ENCODE measurements around the gene TMOD2. TPM values are rescaled to one million over a fixed set of nuclear protein-coding genes. Genes with fewer than 3 reads are reported as not detected.
"Not testable (repeated sequence)": the region's sequence is repeated elsewhere in the genome, so short reads cannot be mapped to it uniquely, and the experiment has no call there.

TMOD2 gene
- total RNA-seq, 2 donors from 2014 or later, result 2.4 to 7.2 TPM

GRCh38 chr15:51782357-51782896, 31.0 kb downstream of the TMOD2 start:
- TF ChIP-seq CTCF (IDR thresholded peaks at IDR 0.05), result no peak
- no peak overlapping the region for H3K27ac ChIP-seq
- intact Hi-C loops (cut with DNase I), result no loop called here
- no peaks in the 10 kb centered on the region for H3K27me3 ChIP-seq
- no peaks in the 10 kb centered on the region for H3K4me1 ChIP-seq
- DNase-seq, result no peak
- H3K9ac ChIP-seq (ENCODE audit: low read depth in 2 of 2, low read length in 2 of 2), result no peak overlapping the region
- H3K9me3 ChIP-seq, result no peaks in the 10 kb centered on the region
- H3K36me3 ChIP-seq, result no peaks in the 10 kb centered on the region
- no peak overlapping the region for H3K4me3 ChIP-seq

- Histone ChIP-seq H3K27ac (no peak overlapping the region), H3K4me3 (no peak overlapping the region), H3K9ac (ENCODE audit: low read depth in 2 of 2, low read length in 2 of 2) (no peak overlapping the region), H3K36me3 (no peaks in the 10 kb centered on the region), H3K4me1 (no peaks in the 10 kb centered on the region), H3K9me3 (no peaks in the 10 kb centered on the region), H3K27me3 (no peaks in the 10 kb centered on the region)
- TF ChIP-seq CTCF (IDR thresholded peaks at IDR 0.05), result no peak
- DNase-seq, result no peak
- intact Hi-C loops (cut with DNase I), result no loop called here
Measured at GRCh38 chr15:51783967-51784366, 32.6 kb downstream of the TMOD2 start.

GRCh38 chr15:51787130-51787529, 35.7 kb downstream of the TMOD2 start:
- H3K36me3 ChIP-seq; H3K4me3 ChIP-seq; H3K4me1 ChIP-seq; H3K9me3 ChIP-seq; H3K9ac ChIP-seq (ENCODE audit: low read depth in 2 of 2, low read length in 2 of 2); H3K27me3 ChIP-seq; DNase-seq; intact Hi-C loops (cut with DNase I); H3K27ac ChIP-seq: not testable (repeated sequence)

GRCh38 chr15:51792474-51792873, 41.1 kb downstream of the TMOD2 start:
- H3K27ac ChIP-seq; intact Hi-C loops (cut with DNase I); H3K4me3 ChIP-seq; H3K27me3 ChIP-seq; H3K4me1 ChIP-seq; H3K9ac ChIP-seq (ENCODE audit: low read depth in 2 of 2, low read length in 2 of 2); H3K9me3 ChIP-seq; H3K36me3 ChIP-seq; DNase-seq: not testable (repeated sequence)

DNA sequence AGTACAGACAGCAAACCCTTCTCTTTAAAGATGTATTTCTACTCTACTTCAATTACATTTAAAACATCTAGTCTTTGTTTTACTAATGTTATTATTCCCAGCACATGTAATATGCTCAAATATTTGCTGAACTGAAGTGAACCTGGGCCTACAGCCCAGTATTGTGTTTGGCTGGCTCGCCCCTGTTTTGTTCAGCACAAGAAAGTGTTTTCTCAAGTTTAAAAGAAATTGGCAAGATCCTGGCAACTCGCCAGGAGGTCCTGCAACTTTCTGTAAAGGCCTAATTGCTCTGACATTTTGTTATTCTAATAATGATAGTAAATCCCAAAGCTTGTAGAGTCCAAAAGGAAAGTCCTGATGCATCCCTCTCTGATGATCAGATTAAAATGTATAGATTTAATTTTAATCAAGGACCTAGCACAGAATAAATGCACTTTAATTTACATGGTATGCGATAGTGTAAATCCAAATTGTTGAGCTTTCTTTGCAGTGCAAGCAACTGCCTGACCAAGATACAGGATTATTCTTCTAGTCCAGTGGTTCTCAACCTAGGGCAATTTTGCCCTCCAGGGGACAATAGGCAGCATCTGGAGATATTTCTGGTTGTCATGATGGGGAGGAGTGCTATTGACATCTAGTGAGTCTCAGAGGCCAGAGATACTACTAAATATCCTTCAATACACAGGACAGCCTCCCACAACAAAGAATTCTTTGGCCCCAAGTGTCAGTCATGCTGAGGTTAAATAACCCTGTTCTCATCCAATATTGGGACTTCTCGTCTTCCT, 42.3 kb downstream of the TMOD2 start:
- no peaks in the 10 kb centered on the region for H3K4me1 ChIP-seq
- no peak overlapping the region for H3K9ac ChIP-seq (ENCODE audit: low read depth in 2 of 2, low read length in 2 of 2)
- no peak for TF ChIP-seq CTCF (IDR thresholded peaks at IDR 0.05)
- H3K27ac ChIP-seq, result no peak overlapping the region
- no peak for DNase-seq
- no peaks in the 10 kb centered on the region for H3K27me3 ChIP-seq
- no peaks in the 10 kb centered on the region for H3K36me3 ChIP-seq
- H3K9me3 ChIP-seq, result no peaks in the 10 kb centered on the region
- no peak overlapping the region for H3K4me3 ChIP-seq
- intact Hi-C loops (cut with DNase I), result no loop called here

GRCh38 chr15:51796847-51797401, 45.5 kb downstream of the TMOD2 start:
- intact Hi-C loops (cut with DNase I), result no loop called here
- Histone ChIP-seq H3K4me1 (no peaks in the 10 kb centered on the region), H3K9me3 (no peaks in the 10 kb centered on the region), H3K4me3 (no peak overlapping the region), H3K27ac (no peak overlapping the region), H3K9ac (ENCODE audit: low read depth in 2 of 2, low read length in 2 of 2) (no peak overlapping the region), H3K27me3 (no peaks in the 10 kb centered on the region), H3K36me3 (no peaks in the 10 kb centered on the region)
- no peak for TF ChIP-seq CTCF (IDR thresholded peaks at IDR 0.05)
- no peak for DNase-seq
